ENCODE results near the gene TLK1. TPM values are rescaled to one million over a fixed set of nuclear protein-coding genes. Genes with fewer than 3 reads are reported as not detected.

The TLK1 gene
- total and polyA plus RNA-seq, 9 donors = 16.9 to 27.2 (median 22.1) TPM

DNA sequence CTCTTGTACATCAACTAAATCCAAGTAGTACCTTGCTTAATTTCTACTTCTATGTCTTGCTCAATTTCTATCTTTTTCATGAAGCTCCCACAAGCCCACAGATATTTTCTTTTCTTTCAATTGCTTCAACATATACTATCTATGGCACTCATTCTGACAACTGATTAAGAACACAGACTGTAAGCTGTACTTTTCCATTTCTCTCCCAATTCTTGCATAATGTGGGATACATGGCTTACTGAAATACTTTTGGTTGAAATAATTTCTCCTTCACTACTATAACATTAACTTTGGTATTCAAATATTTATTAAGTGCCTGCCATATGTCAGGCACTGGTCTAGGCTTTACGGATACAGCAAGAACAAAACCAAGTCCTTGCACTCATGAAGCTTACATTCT, 146.8 kb downstream of the TLK1 start:
- no peak overlapping the region for H3K4me3 ChIP-seq (ENCODE audit: low read length)
- peaks cover 21% of the 10 kb centered on the region for H3K36me3 ChIP-seq (ENCODE audit: control insufficient read depth, insufficient read depth, low read length)
- WGBS (ENCODE audit: insufficient coverage) = no CpG with 5 or more reads among the region's 1 CpG
- H3K4me1 ChIP-seq (ENCODE audit: control insufficient read depth, insufficient read depth, low read length) = no peaks in the 10 kb centered on the region
- DNase-seq = no peak
- H3K27ac ChIP-seq (ENCODE audit: low read length) = no peak overlapping the region
- no peaks in the 10 kb centered on the region for H3K9me3 ChIP-seq (replicated peaks; ENCODE audit: control insufficient read depth, low read depth, low read length)
- H3K27me3 ChIP-seq (ENCODE audit: control insufficient read depth, insufficient read depth, low read length) = no peaks in the 10 kb centered on the region

- DNase-seq = no peak
- H3K36me3 ChIP-seq (ENCODE audit: control insufficient read depth, insufficient read depth, low read length) = peaks cover 16% of the 10 kb centered on the region
- no peak overlapping the region for H3K27ac ChIP-seq (ENCODE audit: low read length)
- H3K4me3 ChIP-seq (ENCODE audit: low read length) = no peak overlapping the region
- no peaks in the 10 kb centered on the region for H3K4me1 ChIP-seq (ENCODE audit: control insufficient read depth, insufficient read depth, low read length)
- no peaks in the 10 kb centered on the region for H3K9me3 ChIP-seq (replicated peaks; ENCODE audit: control insufficient read depth, low read depth, low read length)
- no peaks in the 10 kb centered on the region for H3K27me3 ChIP-seq (ENCODE audit: control insufficient read depth, insufficient read depth, low read length)
- 94% methylated on average over 2 of the region's 4 CpGs for WGBS (ENCODE audit: insufficient coverage)
These were observed 151.3 kb downstream of the TLK1 start for GRCh38 chr2:171009386-171009785.

DNA sequence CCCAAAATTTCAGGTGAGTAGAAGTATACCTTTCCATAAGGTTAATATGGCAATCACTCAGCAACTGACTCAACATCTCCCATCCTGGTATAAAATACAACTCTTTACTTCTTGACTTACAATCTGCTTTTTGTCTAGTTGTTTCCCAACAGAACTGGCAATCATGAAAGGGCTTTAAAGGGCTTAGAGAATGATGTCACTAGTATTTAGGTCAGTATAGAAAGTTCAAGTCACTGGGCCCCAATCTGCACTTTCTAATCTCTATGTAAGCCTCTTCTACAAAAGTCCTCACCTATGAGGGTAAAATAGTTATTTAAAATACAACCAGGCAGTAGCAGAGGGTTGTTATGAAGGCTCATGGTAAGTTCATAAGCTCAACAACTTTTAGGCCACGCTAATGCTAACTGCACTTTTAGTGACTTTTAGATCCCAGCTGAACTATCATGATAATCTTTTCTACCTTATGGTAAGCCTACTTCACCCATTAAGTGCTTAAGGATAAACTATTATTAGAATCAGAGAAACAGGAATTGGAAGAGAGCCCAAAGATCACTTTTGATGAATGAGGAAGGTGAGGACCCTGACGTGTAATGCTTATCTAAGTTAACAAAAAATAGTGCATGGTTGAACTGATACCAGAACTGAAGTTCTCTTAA, 152.0 kb downstream of the TLK1 start:
- no peaks in the 10 kb centered on the region for H3K4me1 ChIP-seq (ENCODE audit: control insufficient read depth, insufficient read depth, low read length)
- no peak overlapping the region for H3K4me3 ChIP-seq (ENCODE audit: low read length)
- H3K36me3 ChIP-seq (ENCODE audit: control insufficient read depth, insufficient read depth, low read length) = peaks cover 15% of the 10 kb centered on the region
- no peaks in the 10 kb centered on the region for H3K27me3 ChIP-seq (ENCODE audit: control insufficient read depth, insufficient read depth, low read length)
- no peaks in the 10 kb centered on the region for H3K9me3 ChIP-seq (replicated peaks; ENCODE audit: control insufficient read depth, low read depth, low read length)
- WGBS (ENCODE audit: insufficient coverage) = no CpG with 5 or more reads among the region's 2 CpGs
- H3K27ac ChIP-seq (ENCODE audit: low read length) = no peak overlapping the region
- DNase-seq = no peak

DNA sequence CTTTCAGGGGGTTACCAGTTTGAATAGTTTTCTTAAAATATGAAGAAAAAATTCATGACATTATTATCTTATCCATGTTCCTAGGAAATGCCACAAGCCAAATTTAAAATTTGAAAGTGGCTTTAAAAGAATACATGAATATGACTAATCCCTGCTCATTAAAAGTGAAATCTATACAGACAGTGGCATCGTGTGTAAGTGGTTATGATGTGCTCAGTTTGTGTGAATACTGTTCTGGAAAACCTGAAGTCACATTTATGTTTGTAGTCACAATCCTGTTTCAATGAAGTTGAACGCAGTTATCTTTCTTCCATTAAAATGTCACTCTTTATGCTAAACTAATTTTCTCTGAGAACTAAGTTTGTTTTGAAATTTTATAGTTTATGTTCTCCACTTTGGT, 155.9 kb downstream of the TLK1 start:
- WGBS (ENCODE audit: insufficient coverage) = no CpG with 5 or more reads among the region's 2 CpGs
- no peaks in the 10 kb centered on the region for H3K9me3 ChIP-seq (replicated peaks; ENCODE audit: control insufficient read depth, low read depth, low read length)
- H3K27me3 ChIP-seq (ENCODE audit: control insufficient read depth, insufficient read depth, low read length) = no peaks in the 10 kb centered on the region
- no peak overlapping the region for H3K4me3 ChIP-seq (ENCODE audit: low read length)
- no peak for DNase-seq
- H3K36me3 ChIP-seq (ENCODE audit: control insufficient read depth, insufficient read depth, low read length) = peaks cover 20% of the 10 kb centered on the region
- no peaks in the 10 kb centered on the region for H3K4me1 ChIP-seq (ENCODE audit: control insufficient read depth, insufficient read depth, low read length)
- no peak overlapping the region for H3K27ac ChIP-seq (ENCODE audit: low read length)

DNA sequence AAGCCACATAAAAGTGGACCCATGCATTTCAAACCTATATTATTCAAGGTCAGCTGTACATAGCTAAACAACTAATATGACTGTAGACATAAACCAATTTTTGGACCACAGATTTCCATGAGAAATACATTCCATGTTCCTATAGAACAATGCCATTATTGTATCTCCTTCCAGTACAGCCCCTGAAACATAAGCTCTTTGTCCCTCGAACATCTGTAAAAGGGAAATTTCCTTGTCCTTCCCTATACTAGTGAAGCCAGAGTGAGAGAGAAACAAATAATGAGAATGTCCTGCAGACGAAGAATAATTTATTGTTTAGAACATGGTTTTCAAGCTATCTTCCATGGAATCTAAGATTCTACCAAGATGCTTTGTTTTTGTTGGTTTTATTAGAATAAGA, 156.3 kb downstream of the TLK1 start:
- no CpG with 5 or more reads among the region's 2 CpGs for WGBS (ENCODE audit: insufficient coverage)
- H3K9me3 ChIP-seq (replicated peaks; ENCODE audit: control insufficient read depth, low read depth, low read length) = no peaks in the 10 kb centered on the region

DNA sequence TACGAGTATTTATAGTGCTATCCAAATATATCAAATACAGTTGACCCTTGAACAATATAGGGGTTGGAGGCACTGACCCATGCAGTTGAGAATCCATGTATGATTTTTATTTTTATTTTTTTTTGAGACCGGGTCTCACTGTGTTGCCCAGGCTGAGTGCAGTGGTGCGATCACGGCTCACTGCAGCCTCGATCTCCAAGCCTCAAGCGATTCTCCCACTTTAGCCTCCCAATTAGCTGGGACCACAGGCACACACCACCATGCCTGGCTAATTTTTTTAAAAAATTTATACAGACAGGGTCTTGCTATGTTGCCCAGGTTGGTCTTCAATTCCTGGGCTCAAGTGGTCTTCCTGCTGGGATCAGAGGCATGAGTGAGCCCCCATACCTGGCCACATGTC, 161.0 kb downstream of the TLK1 start:
- Histone ChIP-seq H3K27ac (ENCODE audit: low read length) (no peak overlapping the region), H3K36me3 (ENCODE audit: control insufficient read depth, insufficient read depth, low read length) (peaks cover 33% of the 10 kb centered on the region), H3K9me3 (replicated peaks; ENCODE audit: control insufficient read depth, low read depth, low read length) (no peaks in the 10 kb centered on the region), H3K27me3 (ENCODE audit: control insufficient read depth, insufficient read depth, low read length) (no peaks in the 10 kb centered on the region), H3K4me3 (ENCODE audit: low read length) (no peak overlapping the region), H3K4me1 (ENCODE audit: control insufficient read depth, insufficient read depth, low read length) (no peaks in the 10 kb centered on the region)
- WGBS (ENCODE audit: insufficient coverage) = 78% methylated on average over 5 of the region's 6 CpGs
- DNase-seq = no peak

More for the DNA sequence above, 156.3 kb downstream of the TLK1 start:
- H3K4me1 ChIP-seq (ENCODE audit: control insufficient read depth, insufficient read depth, low read length) = no peaks in the 10 kb centered on the region
- no peak overlapping the region for H3K4me3 ChIP-seq (ENCODE audit: low read length)
- no peaks in the 10 kb centered on the region for H3K27me3 ChIP-seq (ENCODE audit: control insufficient read depth, insufficient read depth, low read length)
- peaks cover 19% of the 10 kb centered on the region for H3K36me3 ChIP-seq (ENCODE audit: control insufficient read depth, insufficient read depth, low read length)
- no peak overlapping the region for H3K27ac ChIP-seq (ENCODE audit: low read length)
- no peak for DNase-seq

DNA sequence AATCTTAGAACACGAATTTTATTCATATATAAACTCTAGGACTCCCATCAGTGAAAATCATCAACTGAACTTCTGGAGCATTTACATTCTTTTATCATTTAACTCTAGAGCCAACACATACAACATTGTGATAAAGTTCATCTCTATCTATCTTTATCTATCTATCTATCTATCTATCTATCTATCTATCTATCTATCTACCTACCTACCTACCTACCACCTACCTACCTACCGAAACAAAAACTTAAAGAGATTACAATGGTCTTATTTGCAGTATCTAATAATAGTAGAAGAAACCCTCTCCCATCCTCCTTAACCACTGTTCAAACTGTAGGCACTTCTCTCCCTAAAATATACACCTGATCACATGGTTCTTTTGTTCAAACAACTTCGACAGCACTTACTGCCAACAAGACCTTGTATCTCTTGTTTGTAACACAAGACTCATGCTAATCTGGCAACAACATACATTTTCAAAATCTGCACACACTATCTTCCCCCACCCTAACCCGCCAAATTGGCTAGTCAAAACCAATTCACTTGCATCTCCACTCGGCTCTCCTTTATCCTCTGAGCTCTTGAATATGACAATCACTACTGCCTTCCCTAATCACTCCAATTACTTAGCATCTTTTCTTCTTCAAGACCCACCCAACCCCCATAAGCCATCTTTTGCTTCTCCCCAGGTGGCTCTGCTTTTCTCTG, 162.6 kb downstream of the TLK1 start:
- Histone ChIP-seq H3K9me3 (replicated peaks; ENCODE audit: control insufficient read depth, low read depth, low read length) (no peaks in the 10 kb centered on the region), H3K36me3 (ENCODE audit: control insufficient read depth, insufficient read depth, low read length) (peaks cover 35% of the 10 kb centered on the region)
- 92% methylated on average over 3 of the region's 5 CpGs for WGBS (ENCODE audit: insufficient coverage)

GRCh38 chr2:170996316-170996715, 164.4 kb downstream of the TLK1 start:
- no peak for DNase-seq
- no peak overlapping the region for H3K4me3 ChIP-seq (ENCODE audit: low read length)
- no peaks in the 10 kb centered on the region for H3K27me3 ChIP-seq (ENCODE audit: control insufficient read depth, insufficient read depth, low read length)
- H3K36me3 ChIP-seq (ENCODE audit: control insufficient read depth, insufficient read depth, low read length) = peaks cover 28% of the 10 kb centered on the region
- no peaks in the 10 kb centered on the region for H3K4me1 ChIP-seq (ENCODE audit: control insufficient read depth, insufficient read depth, low read length)
- no peak overlapping the region for H3K27ac ChIP-seq (ENCODE audit: low read length)
- no peaks in the 10 kb centered on the region for H3K9me3 ChIP-seq (replicated peaks; ENCODE audit: control insufficient read depth, low read depth, low read length)
- 83% methylated on average over 1 of the region's 2 CpGs for WGBS (ENCODE audit: insufficient coverage)

More for the DNA sequence above, 162.6 kb downstream of the TLK1 start:
- no peak overlapping the region for H3K27ac ChIP-seq (ENCODE audit: low read length)
- no peaks in the 10 kb centered on the region for H3K27me3 ChIP-seq (ENCODE audit: control insufficient read depth, insufficient read depth, low read length)
- no peaks in the 10 kb centered on the region for H3K4me1 ChIP-seq (ENCODE audit: control insufficient read depth, insufficient read depth, low read length)
- DNase-seq = no peak
- no peak overlapping the region for H3K4me3 ChIP-seq (ENCODE audit: low read length)

GRCh38 chr2:170991398-170992182, 169.1 kb downstream of the TLK1 start:
- no CpG with 5 or more reads among the region's 5 CpGs for WGBS (ENCODE audit: insufficient coverage)
- no peaks in the 10 kb centered on the region for H3K4me1 ChIP-seq (ENCODE audit: control insufficient read depth, insufficient read depth, low read length)
- H3K27me3 ChIP-seq (ENCODE audit: control insufficient read depth, insufficient read depth, low read length) = no peaks in the 10 kb centered on the region
- no peak overlapping the region for H3K27ac ChIP-seq (ENCODE audit: low read length)
- H3K9me3 ChIP-seq (replicated peaks; ENCODE audit: control insufficient read depth, low read depth, low read length) = no peaks in the 10 kb centered on the region
- DNase-seq = no peak
- peaks cover 16% of the 10 kb centered on the region for H3K36me3 ChIP-seq (ENCODE audit: control insufficient read depth, insufficient read depth, low read length)
- no peak overlapping the region for H3K4me3 ChIP-seq (ENCODE audit: low read length)

DNA sequence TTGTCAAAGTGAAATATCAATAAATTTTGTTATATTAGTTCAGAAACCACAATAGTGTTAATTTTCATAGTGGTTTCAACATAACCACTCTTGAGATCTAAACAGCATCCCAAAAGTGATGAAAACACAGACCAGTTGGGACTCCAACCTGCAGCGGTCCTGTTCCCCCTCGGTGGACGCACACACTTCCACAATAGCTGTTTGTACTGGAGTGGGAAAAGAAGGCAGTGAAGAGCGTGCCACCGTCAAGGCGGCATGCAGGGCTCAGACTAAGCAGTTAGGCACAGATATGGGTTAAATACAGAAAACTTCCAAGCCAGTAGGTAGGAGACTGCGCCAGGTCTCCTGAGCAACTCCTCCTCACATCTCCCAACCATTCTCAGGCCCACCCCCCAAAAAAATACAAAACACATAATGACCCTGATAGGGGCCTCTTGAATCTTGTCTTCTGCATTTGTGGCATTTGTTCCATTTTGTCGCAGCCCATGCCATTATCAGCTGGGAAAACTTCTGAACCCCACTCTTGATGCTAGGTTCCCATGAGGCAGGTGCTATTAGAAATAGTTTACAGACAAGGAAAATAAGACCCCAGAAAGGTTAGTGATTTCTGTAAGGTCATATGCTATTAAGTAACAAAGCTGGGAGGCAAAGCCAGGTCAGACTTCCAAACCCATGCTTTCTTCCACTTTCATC, 174.0 kb downstream of the TLK1 start:
- Histone ChIP-seq H3K4me1 (ENCODE audit: control insufficient read depth, insufficient read depth, low read length) (no peaks in the 10 kb centered on the region), H3K27me3 (ENCODE audit: control insufficient read depth, insufficient read depth, low read length) (no peaks in the 10 kb centered on the region), H3K27ac (ENCODE audit: low read length) (no peak overlapping the region), H3K9me3 (replicated peaks; ENCODE audit: control insufficient read depth, low read depth, low read length) (no peaks in the 10 kb centered on the region), H3K4me3 (ENCODE audit: low read length) (no peak overlapping the region), H3K36me3 (ENCODE audit: control insufficient read depth, insufficient read depth, low read length) (peaks cover 6% of the 10 kb centered on the region)
- WGBS (ENCODE audit: insufficient coverage) = 100% methylated on average over 3 of the region's 8 CpGs
- no peak for DNase-seq
